ENCODE results near the gene OXLD1. TPM values are rescaled to one million over a fixed set of nuclear protein-coding genes. Genes with fewer than 3 reads are reported as not detected.

Gene OXLD1
- total and polyA plus RNA-seq, 10 of the 15 experiments (the other 5 are each of a cell fraction or from before 2014, with no cell fraction given): 4.6 to 89.5 (median 39.8) TPM

DNA sequence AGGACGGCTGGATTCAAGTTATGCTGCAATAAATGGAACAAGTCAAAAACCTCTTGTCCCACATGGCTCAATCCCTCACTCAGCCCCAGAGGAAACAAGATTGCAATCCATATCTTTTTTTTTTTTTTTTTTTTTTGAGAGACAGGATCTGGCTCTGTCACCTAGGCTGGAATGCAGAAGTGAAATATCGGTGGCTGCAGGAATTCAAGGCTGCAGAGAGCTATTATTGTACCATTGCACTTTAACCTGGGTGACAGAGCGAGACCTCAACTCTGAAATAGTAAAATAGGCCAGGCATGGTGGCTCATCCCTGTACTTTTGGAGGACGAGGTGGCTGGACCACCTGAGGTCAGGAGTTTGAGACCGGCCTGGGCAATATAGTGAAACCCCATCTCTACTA lies 7.4 kb downstream of the OXLD1 start (continued):
- TF ChIP-seq IKZF2 (IDR thresholded peaks at IDR 0.05): peak in 1 of 2 experiments; percentile 26; a peak in 2 of 4 replicates

- ChIA-PET CTCF (no interaction called here), POLR2A (interaction anchor here (1.1 kb wide), 1 partner anchor 27 kb away, joined by 3 read pairs; the partner anchor contains the start of genes ARL16 and HGS), RAD21 (ENCODE audit: unreplicated experiment) (interaction anchor here (1.0 kb wide), 1 partner anchor 105 kb away, joined by 3 read pairs; the partner anchor contains the start of gene FAAP100), SMC1A (ENCODE audit: uncharacterized antibody, unreplicated experiment) (no interaction called here)
- no peaks in the 10 kb centered on the region for H3K36me3 ChIP-seq (ENCODE audit: control insufficient read depth in 2 of 2, insufficient read depth in 2 of 2, low read length in 1 of 2)
- H2AFZ ChIP-seq (ENCODE audit: control insufficient read depth, low read depth, low read length): no peak overlapping the region
- intact Hi-C loops (cut with micrococcal nuclease; ENCODE audit: unreplicated experiment) (no loop called here), in situ Hi-C loops (cut with MboI) (no loop called here)
- H3K9me3 ChIP-seq (replicated peaks; ENCODE audit: control insufficient read depth, insufficient read depth, low read length): no peaks in the 10 kb centered on the region
- FAIRE-seq: no peak
- WGBS (ENCODE audit: insufficient coverage, insufficient replicate concordance, low lambda C conversion rate, missing lambda C conversion rate): 12% methylated on average over 4 of the region's 4 CpGs
- DNase-seq (ENCODE audit: low read depth, low spot score): no peak
- H4K20me1 ChIP-seq (ENCODE audit: control insufficient read depth, insufficient read depth): no peaks in the 10 kb centered on the region
- H3K4me3 ChIP-seq: no peak overlapping the region
- no peak overlapping the region for H3K27ac ChIP-seq (ENCODE audit: control insufficient read depth, insufficient read depth)
- no peak overlapping the region for H3K4me2 ChIP-seq (ENCODE audit: control insufficient read depth, insufficient read depth)
- no peak for TF ChIP-seq PKNOX1 (IDR thresholded peaks at IDR 0.05)
- no peak for TF ChIP-seq ETV6 (conservative IDR thresholded peaks at IDR 0.05 in 1 of 2, IDR thresholded peaks at IDR 0.05 in 1 of 2; ENCODE audit: borderline replicate concordance in 1 of 2, low read depth in 1 of 2)
- no peak for TF ChIP-seq ZSCAN29 (IDR thresholded peaks at IDR 0.05)
- TF ChIP-seq SPI1 (IDR thresholded peaks at IDR 0.05; ENCODE audit: borderline replicate concordance, insufficient read depth, low read depth, low read length): no peak
- no peak for TF ChIP-seq FOS (IDR thresholded peaks at IDR 0.05; ENCODE audit: borderline replicate concordance, extremely low read depth, insufficient read length)
- peaks cover 8% of the 10 kb centered on the region; the same call in 1 of the 2 replicates for H3K4me1 ChIP-seq (ENCODE audit: control insufficient read depth, insufficient read depth, low read length)
- H3K79me2 ChIP-seq (ENCODE audit: control insufficient read depth, insufficient read depth, low read length): no peaks in the 10 kb centered on the region
- no peak overlapping the region for H3K9ac ChIP-seq (ENCODE audit: control insufficient read depth, insufficient read depth, low read length)
- no TSS peak for BruUV-seq (replicated peaks)
- no peak for ATAC-seq
- no peaks in the 10 kb centered on the region for H3K27me3 ChIP-seq (replicated peaks in 1 of 2; ENCODE audit: control insufficient read depth in 2 of 2, insufficient read depth in 2 of 2, low read length in 1 of 2)
These were observed 9.6 kb downstream of the OXLD1 start for GRCh38 chr17:81656835-81657234.

Measured in GM12878 (cell line).